Neural progenitor cell (in vitro differentiated cells): ENCODE measurements around the gene NEK6. TPM values are rescaled to one million over a fixed set of nuclear protein-coding genes. Genes with fewer than 3 reads are reported as not detected.

Experiments
- DNase-seq: peaks from one replicate; pipeline ENCODE4 v3.0.0-alpha.2; 2016; ENCODE audit warnings: low spot score
- H2AFZ ChIP-seq: fragments of 200-600 bp; sonication (generic); replicated peaks from 2 replicates; pipeline ENCODE4 v1.6.1; 2016; ENCODE audit warnings: antibody characterized with exemption
- H3F3A ChIP-seq: fragments of 200-600 bp; sonication (generic); 2 replicates; pipeline ENCODE4 v1.6.1; 2016; ENCODE audit warnings: antibody characterized with exemption, low read depth
- H3K27ac ChIP-seq: fragments of 200-600 bp; sonication (generic); 2 replicates; pipeline ENCODE4 v1.5.1; 2016; ENCODE audit warnings: mild to moderate bottlenecking
- H3K27me3 ChIP-seq: fragments of 200-600 bp; sonication (generic); 2 replicates; pipeline ENCODE4 v1.6.1; 2016; ENCODE audit warnings: mild to moderate bottlenecking, moderate library complexity
- H3K36me3 ChIP-seq: fragments of 200-600 bp; sonication (generic); 2 replicates; pipeline ENCODE4 v1.5.1; 2016
- H3K4me1 ChIP-seq: fragments of 200-600 bp; sonication (generic); 2 replicates; pipeline ENCODE4 v1.6.1; 2016; ENCODE audit warnings: mixed run types
- H3K4me2 ChIP-seq: fragments of 200-600 bp; sonication (generic); 2 replicates; pipeline ENCODE4 v1.6.1; 2016
- H3K4me3 ChIP-seq: fragments of 200-600 bp; sonication (generic); 2 replicates; pipeline ENCODE4 v1.5.1; 2016
- H3K79me2 ChIP-seq: fragments of 200-600 bp; sonication (generic); 2 replicates; pipeline ENCODE4 v1.6.1; 2016; ENCODE audit warnings: low read depth
- H3K9ac ChIP-seq: fragments of 200-600 bp; sonication (generic); 2 replicates; pipeline ENCODE4 v1.6.1; 2016
- H3K9me3 ChIP-seq: fragments of 200-600 bp; sonication (generic); 2 replicates; pipeline ENCODE4 v1.5.1; 2016; ENCODE audit warnings: low read depth
- H4K20me1 ChIP-seq: fragments of 200-600 bp; sonication (generic); 2 replicates; pipeline ENCODE4 v1.6.1; 2016; ENCODE audit warnings: low read depth
- H3K27ac Mint-ChIP-seq: 3 replicates; pipeline ENCODE4 v1.8.0; 2021; ENCODE audit warnings: mixed read lengths
- H3K27me3 Mint-ChIP-seq: 2 replicates; pipeline ENCODE4 v1.8.0; 2022; ENCODE audit warnings: low read depth, mild to moderate bottlenecking, inconsistent platforms, moderate library complexity, mixed read lengths; ENCODE audit not compliant: insufficient read depth
- H3K36me3 Mint-ChIP-seq: 3 replicates; pipeline ENCODE4 v1.8.0; 2021; ENCODE audit warnings: mixed read lengths
- H3K4me1 Mint-ChIP-seq: 3 replicates; pipeline ENCODE4 v1.8.0; 2021; ENCODE audit warnings: mixed read lengths
- H3K4me3 Mint-ChIP-seq: 3 replicates; pipeline ENCODE4 v1.8.0; 2021; ENCODE audit warnings: mild to moderate bottlenecking, moderate library complexity, mixed read lengths
- H3K9me3 Mint-ChIP-seq: 3 replicates; pipeline ENCODE4 v1.8.0; 2020; ENCODE audit warnings: mixed read lengths
- EZH2 ChIP-seq: fragments of 200-600 bp; sonication (generic); IDR thresholded peaks from 2 replicates; pipeline ENCODE4 v1.6.1; 2017; ENCODE audit warnings: antibody characterized with exemption, mild to moderate bottlenecking, moderate library complexity
- EZH2phosphoT487 ChIP-seq: fragments of 200-600 bp; sonication (generic); IDR thresholded peaks from 2 replicates; pipeline ENCODE4 v1.6.1; 2017; ENCODE audit warnings: antibody characterized with exemption
- total RNA-seq: library from RNA; depleted of rRNA; stranded (reverse); fragments of >200 nt; gene quantifications from 2 replicates; pipeline ENCODE4 v1.2.3, GENCODE V29; 2015; ENCODE audit warnings: low replicate concordance
- TF ChIP-seq, protein P1 (sequence below): fragments of 200-600 bp; sonication (generic); IDR thresholded peaks from 2 replicates; pipeline ENCODE4 v1.5.1; 2017; ENCODE audit warnings: antibody characterized with exemption, mild to moderate bottlenecking

Gene NEK6
- total RNA-seq, 1 donor from 2014 or later = 18.5 TPM

DNA sequence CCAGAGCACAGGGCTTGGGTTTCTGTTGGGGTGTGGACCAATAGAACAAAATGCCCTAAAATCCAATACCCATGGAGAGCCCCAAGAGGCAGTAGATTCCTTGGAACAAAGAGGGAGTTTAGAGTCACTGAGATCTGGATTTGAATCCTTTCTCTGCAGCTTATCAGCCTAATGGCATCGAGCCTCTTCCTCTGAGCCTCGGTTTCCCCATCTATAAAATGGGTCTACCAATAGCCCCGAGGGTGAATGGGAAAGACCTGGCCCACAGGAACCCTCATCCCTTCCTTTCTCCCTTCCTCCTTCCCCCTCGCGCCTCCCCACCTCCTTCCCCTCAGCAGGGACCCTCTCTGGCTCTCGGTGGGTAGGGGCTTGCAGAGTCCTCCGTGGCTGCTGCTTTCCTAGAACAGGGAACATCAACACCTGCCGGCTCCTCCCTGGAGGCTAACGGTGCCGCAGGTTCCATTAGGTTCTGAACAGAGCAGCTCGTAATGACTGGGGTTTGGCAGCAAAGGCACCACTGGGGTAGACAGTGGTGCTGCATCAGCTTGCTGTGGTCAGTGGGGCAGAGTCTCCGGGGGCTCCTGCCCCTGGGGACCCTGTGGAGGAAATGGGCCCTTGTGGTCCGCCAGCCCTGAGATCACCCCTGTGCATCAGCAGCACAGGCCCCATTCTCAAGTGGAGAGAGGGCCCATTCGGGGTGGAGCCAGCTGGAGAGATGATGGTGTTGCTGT is 40.3 kb downstream of the NEK6 start:
- peaks cover 10% of the 10 kb centered on the region for H3K79me2 ChIP-seq
- H3K4me2 ChIP-seq = peak overlapping the region; percentile 14

DNA sequence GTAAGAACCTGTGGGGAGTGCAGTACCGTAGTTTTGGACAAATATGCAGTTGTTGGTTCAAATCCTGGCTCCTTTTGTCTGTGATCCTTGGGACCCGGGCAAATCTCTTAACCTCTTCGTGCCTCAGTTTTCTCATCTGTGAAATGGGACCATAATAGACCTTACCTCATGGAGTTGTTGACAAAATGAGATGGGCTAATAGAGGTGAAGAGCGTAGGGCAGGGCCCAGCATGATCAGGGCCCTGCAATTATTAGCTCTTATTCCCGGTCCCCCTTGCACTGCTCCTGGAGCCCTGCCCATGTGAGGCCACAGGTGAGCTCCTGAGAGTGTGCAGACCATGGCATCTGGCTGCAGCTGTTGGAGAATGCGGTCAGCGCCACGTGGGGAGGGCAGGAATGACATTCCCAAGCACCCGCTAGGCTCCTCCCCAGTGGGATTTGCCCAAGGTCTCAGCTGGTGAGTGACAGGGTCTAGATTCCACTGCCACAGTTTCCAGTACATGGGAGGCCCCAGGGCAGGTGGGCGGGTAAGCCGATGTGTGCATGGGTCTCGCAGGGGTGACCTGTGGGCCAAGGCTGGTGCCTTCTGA is 41.0 kb downstream of the NEK6 start:
- Mint-ChIP-seq H3K4me3 (no peak overlapping the region), H3K4me1 (peaks cover 17% of the 10 kb centered on the region), H3K9me3 (no peaks in the 10 kb centered on the region), H3K36me3 (no peaks in the 10 kb centered on the region), H3K27me3 (peaks cover 5% of the 10 kb centered on the region), H3K27ac (no peak overlapping the region)
- H2AFZ ChIP-seq = no peak overlapping the region
- peaks cover 4% of the 10 kb centered on the region for H3K4me1 ChIP-seq
- H3K9me3 ChIP-seq = no peaks in the 10 kb centered on the region
- no peaks in the 10 kb centered on the region for H3K36me3 ChIP-seq
- H3K9ac ChIP-seq = no peak overlapping the region
- no peak for DNase-seq
- peaks cover 80% of the 10 kb centered on the region for H4K20me1 ChIP-seq
- H3K27ac ChIP-seq = no peak overlapping the region
- H3K27me3 ChIP-seq = no peaks in the 10 kb centered on the region
- H3K4me2 ChIP-seq = no peak overlapping the region
- peaks cover 10% of the 10 kb centered on the region for H3K79me2 ChIP-seq
- peaks cover 13% of the 10 kb centered on the region for H3F3A ChIP-seq
- H3K4me3 ChIP-seq = no peak overlapping the region
- TF ChIP-seq EZH2 (no peak), EZH2phosphoT487 (no peak)
- TF ChIP-seq, protein P1, sequence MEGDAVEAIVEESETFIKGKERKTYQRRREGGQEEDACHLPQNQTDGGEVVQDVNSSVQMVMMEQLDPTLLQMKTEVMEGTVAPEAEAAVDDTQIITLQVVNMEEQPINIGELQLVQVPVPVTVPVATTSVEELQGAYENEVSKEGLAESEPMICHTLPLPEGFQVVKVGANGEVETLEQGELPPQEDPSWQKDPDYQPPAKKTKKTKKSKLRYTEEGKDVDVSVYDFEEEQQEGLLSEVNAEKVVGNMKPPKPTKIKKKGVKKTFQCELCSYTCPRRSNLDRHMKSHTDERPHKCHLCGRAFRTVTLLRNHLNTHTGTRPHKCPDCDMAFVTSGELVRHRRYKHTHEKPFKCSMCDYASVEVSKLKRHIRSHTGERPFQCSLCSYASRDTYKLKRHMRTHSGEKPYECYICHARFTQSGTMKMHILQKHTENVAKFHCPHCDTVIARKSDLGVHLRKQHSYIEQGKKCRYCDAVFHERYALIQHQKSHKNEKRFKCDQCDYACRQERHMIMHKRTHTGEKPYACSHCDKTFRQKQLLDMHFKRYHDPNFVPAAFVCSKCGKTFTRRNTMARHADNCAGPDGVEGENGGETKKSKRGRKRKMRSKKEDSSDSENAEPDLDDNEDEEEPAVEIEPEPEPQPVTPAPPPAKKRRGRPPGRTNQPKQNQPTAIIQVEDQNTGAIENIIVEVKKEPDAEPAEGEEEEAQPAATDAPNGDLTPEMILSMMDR = no peak

More for the DNA sequence above, 40.3 kb downstream of the NEK6 start:
- H3K36me3 Mint-ChIP-seq = no peaks in the 10 kb centered on the region
- H3K9me3 Mint-ChIP-seq = no peaks in the 10 kb centered on the region
- peaks cover 87% of the 10 kb centered on the region for H4K20me1 ChIP-seq
- H3K27me3 ChIP-seq = no peaks in the 10 kb centered on the region
- H3K9me3 ChIP-seq = no peaks in the 10 kb centered on the region
- H3K4me1 Mint-ChIP-seq = peaks cover 22% of the 10 kb centered on the region
- no peak overlapping the region for H3K27ac Mint-ChIP-seq
- H3K27me3 Mint-ChIP-seq = peaks cover 5% of the 10 kb centered on the region
- H2AFZ ChIP-seq = no peak overlapping the region
- H3K9ac ChIP-seq = no peak overlapping the region
- peaks cover 13% of the 10 kb centered on the region for H3F3A ChIP-seq
- H3K4me3 Mint-ChIP-seq = no peak overlapping the region
- peaks cover 9% of the 10 kb centered on the region for H3K4me1 ChIP-seq
- no peaks in the 10 kb centered on the region for H3K36me3 ChIP-seq
- TF ChIP-seq, protein P1 = no peak
- TF ChIP-seq EZH2 (no peak), EZH2phosphoT487 (no peak)
- no peak overlapping the region for H3K27ac ChIP-seq
- DNase-seq = no peak
- no peak overlapping the region for H3K4me3 ChIP-seq

DNA sequence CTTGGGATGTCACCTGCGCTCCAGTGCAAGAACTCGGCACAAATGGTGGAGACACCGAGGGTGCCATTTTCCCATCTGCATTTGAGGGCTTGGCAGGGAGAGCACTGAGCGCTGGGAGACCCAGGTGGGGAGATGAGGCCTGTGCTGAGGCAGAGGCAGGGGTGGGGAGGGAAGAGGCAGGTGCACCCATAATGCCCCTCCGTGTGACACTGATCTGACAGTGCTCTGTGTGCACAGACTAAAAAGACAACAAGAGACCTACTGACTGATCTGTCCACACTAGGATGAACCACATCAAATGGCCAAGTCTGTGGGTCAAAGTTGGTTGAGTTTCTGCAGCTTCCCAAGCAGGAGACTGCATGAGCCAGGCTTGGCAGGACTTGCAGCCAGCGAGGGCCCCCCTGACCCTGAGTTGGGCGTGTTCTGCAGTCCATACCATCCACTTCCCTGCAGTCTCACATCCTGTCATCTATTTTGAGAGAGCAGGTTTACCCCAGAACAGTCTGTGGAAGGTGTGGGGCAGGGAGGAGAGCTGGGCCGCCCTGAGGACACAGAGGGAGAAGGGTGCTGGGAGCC is 41.9 kb downstream of the NEK6 start:
- Histone ChIP-seq H2AFZ (no peak overlapping the region), H3K27ac (no peak overlapping the region), H3K9me3 (no peaks in the 10 kb centered on the region), H3K27me3 (no peaks in the 10 kb centered on the region), H3K4me1 (peaks cover 4% of the 10 kb centered on the region), H3F3A (peaks cover 13% of the 10 kb centered on the region), H4K20me1 (peaks cover 75% of the 10 kb centered on the region), H3K79me2 (peaks cover 10% of the 10 kb centered on the region), H3K9ac (no peak overlapping the region), H3K4me3 (no peak overlapping the region), H3K4me2 (no peak overlapping the region), H3K36me3 (no peaks in the 10 kb centered on the region)
- H3K36me3 Mint-ChIP-seq = no peaks in the 10 kb centered on the region
- H3K27ac Mint-ChIP-seq = peak overlapping the region; percentile 67
- peaks cover 13% of the 10 kb centered on the region for H3K4me1 Mint-ChIP-seq
- no peaks in the 10 kb centered on the region for H3K9me3 Mint-ChIP-seq
- peaks cover 2% of the 10 kb centered on the region for H3K27me3 Mint-ChIP-seq
- no peak for DNase-seq
- no peak overlapping the region for H3K4me3 Mint-ChIP-seq
- TF ChIP-seq EZH2phosphoT487 = no peak
- TF ChIP-seq EZH2 = no peak
